H1 (cell line): Measurements from ENCODE around the gene ADAMTS14. TPM values are rescaled to one million over a fixed set of nuclear protein-coding genes. Genes with fewer than 3 reads are reported as not detected.

Source experiments
- CTCF ChIA-PET: fragments of 300-600 bp; sonication (Branson Sonifier 250); formaldehyde crosslinking; loops from one replicate; lab custom pipeline; 2021; ENCODE audit not compliant: partially characterized antibody; lab: Charles Lee
- POLR2A ChIA-PET: fragments of 300-600 bp; sonication (Branson Sonifier 250); formaldehyde crosslinking; loops from one replicate; lab custom pipeline; 2021; ENCODE audit warnings: inconsistent platforms; ENCODE audit not compliant: partially characterized antibody; lab: Charles Lee
- DNase-seq, 2 experiments: peaks; one replicate each; pipeline versions ENCODE4 v3.0.0 to v3.0.0-alpha.2; 2010 to 2022; ENCODE audit warnings: low spot score in 2 of 2, low read depth in 1 of 2, mixed read lengths in 1 of 2
- FAIRE-seq: peaks from 2 replicates; lab custom pipeline; 2011; peaks lifted over from hg19 to GRCh38; lab: Jason Lieb, UNC
- H2AFZ ChIP-seq: 2 replicates; pipeline ENCODE4 v1.8.1; 2012; ENCODE audit warnings: low read length, inconsistent platforms
- H2AK5ac ChIP-seq: 2 replicates; pipeline ENCODE4 v1.6.1; 2013; ENCODE audit warnings: low read depth, low read length
- H2BK120ac ChIP-seq: replicated peaks from 2 replicates; pipeline ENCODE3; 2013; ENCODE audit warnings: low read depth, low read length, inconsistent platforms
- H2BK12ac ChIP-seq: 2 replicates; pipeline ENCODE4 v1.6.1; 2013; ENCODE audit warnings: low read depth, low read length
- H2BK15ac ChIP-seq: 2 replicates; pipeline ENCODE4 v1.6.1; 2013; ENCODE audit warnings: low read length
- H2BK20ac ChIP-seq: 2 replicates; pipeline ENCODE4 v1.6.1; 2013; ENCODE audit warnings: low read length
- H2BK5ac ChIP-seq: 2 replicates; pipeline ENCODE4 v1.6.1; 2013; ENCODE audit warnings: low read depth, low read length
- H3K14ac ChIP-seq: 2 replicates; pipeline ENCODE4 v1.6.1; 2013; ENCODE audit warnings: inconsistent platforms; ENCODE audit not compliant: insufficient read length
- H3K18ac ChIP-seq: 2 replicates; pipeline ENCODE4 v1.6.1; 2013; ENCODE audit warnings: low read length; ENCODE audit errors: extremely low read depth
- H3K23ac ChIP-seq: 2 replicates; pipeline ENCODE4 v1.6.1; 2013; ENCODE audit warnings: inconsistent platforms; ENCODE audit not compliant: insufficient read length
- H3K23me2 ChIP-seq: 2 replicates; pipeline ENCODE4 v1.6.1; 2013; ENCODE audit warnings: low read depth, low read length
- H3K27ac ChIP-seq: 2 replicates; pipeline ENCODE4 v1.6.1; 2011; ENCODE audit warnings: low read depth, low read length, inconsistent platforms
- H3K27me3 ChIP-seq, 4 experiments: replicated peaks in 1 of 4; 1 replicate in 1 of 4; 2 replicates in 3 of 4; pipeline versions ENCODE4 v1.6.1 to v1.8.1; 2011 to 2013; ENCODE audit warnings: low read length in 3 of 4, mild to moderate bottlenecking in 3 of 4, inconsistent platforms in 2 of 4, mixed read lengths in 2 of 4, moderate library complexity in 1 of 4; ENCODE audit not compliant: control insufficient read depth in 3 of 4, insufficient read depth in 3 of 4; ENCODE audit errors: extremely low read depth in 1 of 4
- H3K36me3 ChIP-seq, 4 experiments: 2 replicates each; pipeline versions ENCODE4 v1.6.1 to v1.8.1; 2011 to 2013; ENCODE audit warnings: mild to moderate bottlenecking in 4 of 4, low read length in 3 of 4, moderate library complexity in 2 of 4, control low read depth in 1 of 4, inconsistent platforms in 1 of 4; ENCODE audit not compliant: insufficient read depth in 4 of 4, control insufficient read depth in 2 of 4
- H3K4ac ChIP-seq: replicated peaks from 2 replicates; pipeline ENCODE3; 2013; ENCODE audit warnings: low read length, low read depth, mixed read lengths, inconsistent platforms; ENCODE audit not compliant: insufficient read length
- H3K4me1 ChIP-seq, 4 experiments: replicated peaks in 1 of 4; 1 replicate in 1 of 4; 2 replicates in 3 of 4; pipeline versions ENCODE4 v1.6.1 to v1.8.1; 2011 to 2013; ENCODE audit warnings: low read length in 3 of 4, inconsistent platforms in 2 of 4, mixed read lengths in 1 of 4; ENCODE audit not compliant: insufficient read depth in 4 of 4, control insufficient read depth in 3 of 4
- H3K4me2 ChIP-seq, 2 experiments: 2 replicates each; pipeline versions ENCODE4 v1.6.1 to v1.8.1; 2011 to 2013; ENCODE audit warnings: low read depth in 2 of 2, low read length in 2 of 2, control low read depth in 1 of 2, inconsistent platforms in 1 of 2, mild to moderate bottlenecking in 1 of 2; ENCODE audit not compliant: insufficient read depth in 1 of 2
- H3K4me3 ChIP-seq, 4 experiments: fragments of 200-600, 300-600 bp in 1 of 4; sonication (generic), shearing (Covaris generic), sonication (Bioruptor Twin) in 1 of 4; 2 replicates each; pipeline versions ENCODE4 v1.5.1 to v1.8.1; 2011 to 2016; ENCODE audit warnings: low read length in 4 of 4, low read depth in 3 of 4, control low read depth in 2 of 4, inconsistent platforms in 2 of 4, mild to moderate bottlenecking in 2 of 4, mixed read lengths in 1 of 4, moderate library complexity in 1 of 4; ENCODE audit not compliant: insufficient read depth in 2 of 4; ENCODE audit errors: extremely low read depth in 1 of 4
- H3K56ac ChIP-seq: replicated peaks from 2 replicates; pipeline ENCODE3; 2013; ENCODE audit warnings: low read depth, mild to moderate bottlenecking, mixed read lengths, low read length, inconsistent platforms; ENCODE audit not compliant: insufficient read length
- H3K79me1 ChIP-seq: 2 replicates; pipeline ENCODE4 v1.6.1; 2013; ENCODE audit warnings: low read depth, low read length, control low read depth
- H3K79me2 ChIP-seq, 2 experiments: 2 replicates each; pipeline versions ENCODE4 v1.6.1 to v1.8.1; 2012 to 2013; ENCODE audit warnings: low read length in 2 of 2, mild to moderate bottlenecking in 2 of 2, inconsistent platforms in 1 of 2; ENCODE audit not compliant: insufficient read depth in 2 of 2, control insufficient read depth in 1 of 2
- H3K9ac ChIP-seq, 4 experiments: replicated peaks in 1 of 4; 1 replicate in 1 of 4; 2 replicates in 3 of 4; pipeline versions ENCODE4 v1.6.1 to v1.8.1; 2011 to 2013; ENCODE audit warnings: low read depth in 3 of 4, low read length in 3 of 4, control low read depth in 2 of 4, mild to moderate bottlenecking in 2 of 4, moderate library complexity in 2 of 4, inconsistent platforms in 1 of 4; ENCODE audit errors: extremely low read depth in 1 of 4
- H3K9me3 ChIP-seq, 2 experiments: 2 replicates each; pipeline versions ENCODE4 v1.6.1 to v1.8.1; 2012 to 2013; ENCODE audit warnings: mild to moderate bottlenecking in 2 of 2, moderate library complexity in 2 of 2, control low read depth in 1 of 2, inconsistent platforms in 1 of 2, low read depth in 1 of 2, low read length in 1 of 2, mixed read lengths in 1 of 2; ENCODE audit not compliant: insufficient read depth in 2 of 2
- H4K20me1 ChIP-seq, 2 experiments: replicated peaks in 1 of 2; 2 replicates each; pipeline versions ENCODE3 to v1.8.1; 2011 to 2013; ENCODE audit warnings: inconsistent platforms in 2 of 2, low read length in 2 of 2, mild to moderate bottlenecking in 1 of 2; ENCODE audit not compliant: insufficient read depth in 2 of 2, control insufficient read depth in 1 of 2
- H4K5ac ChIP-seq: 2 replicates; pipeline ENCODE4 v1.6.1; 2013; ENCODE audit warnings: low read length, low read depth, mixed read lengths, inconsistent platforms; ENCODE audit not compliant: insufficient read length
- H4K8ac ChIP-seq: 2 replicates; pipeline ENCODE4 v1.8.0; 2013; ENCODE audit warnings: mild to moderate bottlenecking, moderate library complexity, low read length, inconsistent platforms; ENCODE audit not compliant: insufficient read depth; ENCODE audit errors: extremely low read depth
- H4K91ac ChIP-seq: replicated peaks from 2 replicates; pipeline ENCODE3; 2013; ENCODE audit warnings: low read length, mixed read lengths, inconsistent platforms; ENCODE audit not compliant: insufficient read length
- CEBPB ChIP-seq: IDR thresholded peaks from 2 replicates; pipeline ENCODE4 v1.6.1; 2012; ENCODE audit warnings: low read depth, low read length
- CHD2 ChIP-seq: IDR thresholded peaks from 2 replicates; pipeline ENCODE4 v1.6.1; 2012; ENCODE audit warnings: low read length, improper control_type of control experiment
- GABPA ChIP-seq: IDR thresholded peaks from 2 replicates; pipeline ENCODE4 v1.6.1; 2011; ENCODE audit warnings: mild to moderate bottlenecking, low read length, moderate library complexity, borderline replicate concordance; ENCODE audit not compliant: insufficient read depth
- HDAC2 ChIP-seq, 2 experiments: fragments of 300-600 bp in 1 of 2; sonication (generic) in 1 of 2; IDR thresholded peaks; 2 replicates each; pipeline ENCODE4 v1.6.1; 2011 to 2012; ENCODE audit warnings: low read depth in 2 of 2, low read length in 2 of 2, mild to moderate bottlenecking in 2 of 2, moderate library complexity in 2 of 2, borderline replicate concordance in 1 of 2, inconsistent platforms in 1 of 2
- JUN ChIP-seq: IDR thresholded peaks from 2 replicates; pipeline ENCODE4 v1.6.1; 2011; ENCODE audit warnings: low read depth, mild to moderate bottlenecking, improper control_type of control experiment, low read length
- SP2 ChIP-seq: IDR thresholded peaks from 2 replicates; pipeline ENCODE4 v1.6.1; 2012; ENCODE audit warnings: mild to moderate bottlenecking, low read length, inconsistent platforms
- TEAD4 ChIP-seq: IDR thresholded peaks from 2 replicates; pipeline ENCODE4 v1.6.1; 2012; ENCODE audit warnings: low read depth, low read length, inconsistent platforms, mixed read lengths
- WGBS, 2 experiments: shearing (Covaris generic) in 1 of 2; methylation state at CpG; one replicate each; pipeline versions ENCODE4 v1.1.6 to v1.1.7; 2013 to 2015; ENCODE audit warnings: low lambda C conversion rate in 2 of 2, mixed read lengths in 2 of 2, inconsistent platforms in 1 of 2, low coverage in 1 of 2, missing lambda C conversion rate in 1 of 2; ENCODE audit not compliant: insufficient replicate concordance in 2 of 2, insufficient coverage in 1 of 2, insufficient read length in 1 of 2; ENCODE audit errors: extremely low coverage in 1 of 2, missing lambda C conversion rate in 1 of 2; 5-methylcytosine and 5-hydroxymethylcytosine counted together
- polyA plus RNA-seq, 7 experiments: library from polyadenylated mRNA; depleted of rRNA in 3 of 7; stranded (reverse) in 5 of 7; unstranded in 2 of 7; fragments of >200 nt in 5 of 7; fragments of 200-250 nt in 2 of 7; gene quantifications; 1 replicate in 5 of 7; 2 replicates in 1 of 7; 4 replicates in 1 of 7; pipeline versions ENCODE4 v1.2.1 to v1.2.3, GENCODE V29; 2011 to 2013; ENCODE audit warnings: missing spikeins in 2 of 7, mixed read lengths in 2 of 7
- total RNA-seq: library from RNA; stranded (reverse); fragmentation: NEBNext Ultra II Directional; extraction: Animal tissue kit (Norgen Biotek cat#: 25700); gene quantifications from 2 replicates; pipeline ENCODE4 v1.2.1, GENCODE V29; 2021

The ADAMTS14 gene
- total and polyA plus RNA-seq, 2 of the 8 experiments (the other 6 are each of a cell fraction or from before 2014, with no cell fraction given): 2.0 to 2.3 TPM

DNA sequence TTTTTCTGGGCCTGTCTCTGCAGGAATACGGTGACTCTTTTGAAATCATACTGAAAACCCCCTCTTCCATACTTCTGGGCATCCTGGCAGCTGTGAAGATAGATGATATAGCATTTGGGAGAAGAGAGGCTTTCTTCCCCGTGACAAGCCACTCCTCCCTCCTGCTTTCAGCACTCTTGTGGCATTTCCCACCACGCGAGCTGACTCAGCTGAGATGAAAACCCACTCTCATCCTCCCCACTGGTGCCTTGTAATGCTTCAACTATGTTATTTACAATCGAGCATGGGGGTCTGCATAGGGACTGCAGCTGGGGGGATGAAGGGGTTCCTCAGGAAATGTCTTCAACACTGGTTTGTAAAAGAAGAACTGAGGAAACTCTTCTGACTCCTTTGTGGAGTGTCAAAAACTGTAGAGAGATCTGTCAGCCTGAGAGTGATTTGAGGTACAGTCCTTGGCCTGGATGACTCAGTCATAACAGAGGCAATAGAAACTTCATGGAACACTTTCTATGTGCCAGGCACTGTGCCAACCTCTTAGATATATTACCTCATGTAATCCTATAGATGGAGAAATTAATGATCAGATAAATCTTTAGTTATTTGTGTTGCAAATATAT lies 114.6 kb downstream of the ADAMTS14 start:
- DNase-seq (no peak), FAIRE-seq (no peak)
- Histone ChIP-seq H2AK5ac (no peak overlapping the region), H3K4ac (no peak overlapping the region), H2BK20ac (no peak overlapping the region), H3K4me3 (no peak overlapping the region), H3K79me1 (no peaks in the 10 kb centered on the region), H3K56ac (no peak overlapping the region), H3K9me3 (no peaks in the 10 kb centered on the region), H3K4me2 (no peak overlapping the region), H3K18ac (no peak overlapping the region), H3K27me3 (no peaks in the 10 kb centered on the region), H3K36me3 (no peaks in the 10 kb centered on the region), H2BK15ac (no peak overlapping the region), H4K8ac (no peak overlapping the region), H3K23ac (no peak overlapping the region), H2BK120ac (no peak overlapping the region), H3K4me1 (no peaks in the 10 kb centered on the region), H3K14ac (no peak overlapping the region), H3K79me2 (no peaks in the 10 kb centered on the region), H2BK5ac (no peak overlapping the region), H4K5ac (no peak overlapping the region), H2AFZ (no peak overlapping the region), H3K27ac (no peak overlapping the region), H2BK12ac (no peak overlapping the region), H4K20me1 (no peaks in the 10 kb centered on the region), H4K91ac (no peak overlapping the region), H3K23me2 (no peaks in the 10 kb centered on the region), H3K9ac (no peak overlapping the region)
- ChIA-PET CTCF (no interaction called here), POLR2A (no interaction called here)
- WGBS, 2 experiments: 85% methylated on average over 5 of the region's 5 CpGs; no CpG with 5 or more reads in 1 of the 2 experiments
- no peak for TF ChIP-seq TEAD4
- TF ChIP-seq CHD2: no peak
- TF ChIP-seq HDAC2 (IDR thresholded peaks at IDR 0.05; ENCODE audit: borderline replicate concordance in 1 of 2, low read depth in 2 of 2, low read length in 2 of 2): no peak
- no peak for TF ChIP-seq SP2
- no peak for TF ChIP-seq JUN
- no peak for TF ChIP-seq GABPA
- TF ChIP-seq CEBPB: no peak
